PC-3 (cell line): ENCODE data around the gene RASSF5. TPM values are rescaled to one million over a fixed set of nuclear protein-coding genes. Genes with fewer than 3 reads are reported as not detected.

Experiments
- ATAC-seq: fragments of 200-7000 bp; cut with Tn5 transposase; 2 replicates; pipeline ENCODE4 v1.9.1; 2020; ENCODE audit warnings: mild to moderate bottlenecking, moderate library complexity
- BruUV-seq: library from RNA; stranded (reverse); fragments of 400-500 nt; replicated peaks from 2 replicates; lab custom pipeline; 2021; lab: Mats Ljungman, UMichigan
- CTCF ChIA-PET: fragments of 300-600 bp; sonication (Branson Sonifier 250); formaldehyde crosslinking; loops from one replicate; lab custom pipeline; 2022; ENCODE audit warnings: antibody characterized with exemption; lab: Charles Lee
- POLR2A ChIA-PET: fragments of 300-600 bp; sonication (Branson Sonifier 250); formaldehyde crosslinking; loops from one replicate; lab custom pipeline; 2022; ENCODE audit warnings: antibody characterized with exemption; ENCODE audit not compliant: unreplicated experiment; lab: Charles Lee
- DNase-seq: peaks from one replicate; pipeline ENCODE4 v3.0.0-alpha.2; 2015
- H2AFZ ChIP-seq: fragments of 300-600 bp; sonication (generic); 2 replicates; pipeline ENCODE4 v1.6.0; 2016; ENCODE audit warnings: antibody characterized with exemption, low read length
- H3F3A ChIP-seq: fragments of 300-600 bp; sonication (generic); one replicate; pipeline ENCODE4 v1.6.0; 2017; ENCODE audit warnings: antibody characterized with exemption, low read length, control low read depth, mild to moderate bottlenecking; ENCODE audit not compliant: unreplicated experiment
- H3K27ac ChIP-seq: fragments of 300-600 bp; sonication (generic); 2 replicates; pipeline ENCODE4 v1.5.1; 2016; ENCODE audit warnings: mild to moderate bottlenecking, low read length
- H3K27me3 ChIP-seq: fragments of 300-600 bp; sonication (generic); 2 replicates; pipeline ENCODE4 v1.6.1; 2016; ENCODE audit warnings: low read length, mixed read lengths
- H3K36me3 ChIP-seq: fragments of 300-600 bp; sonication (generic); 2 replicates; pipeline ENCODE4 v1.6.1; 2016; ENCODE audit warnings: low read depth, mixed run types, low read length, mixed read lengths
- H3K4me1 ChIP-seq: fragments of 300-600 bp; sonication (generic); 2 replicates; pipeline ENCODE4 v1.5.1; 2016; ENCODE audit warnings: low read length; ENCODE audit not compliant: insufficient read depth
- H3K4me2 ChIP-seq: fragments of 300-600 bp; sonication (generic); 2 replicates; pipeline ENCODE4 v1.6.0; 2016; ENCODE audit warnings: low read length
- H3K4me3 ChIP-seq: fragments of 300-600 bp; sonication (generic); 2 replicates; pipeline ENCODE4 v1.5.1; 2016; ENCODE audit warnings: mild to moderate bottlenecking, low read length, mixed read lengths
- H3K79me2 ChIP-seq: fragments of 300-600 bp; sonication (generic); 2 replicates; pipeline ENCODE4 v1.6.1; 2017; ENCODE audit warnings: low read length, mixed read lengths
- H3K9ac ChIP-seq: fragments of 300-600 bp; sonication (generic); 2 replicates; pipeline ENCODE4 v1.6.0; 2016; ENCODE audit warnings: mild to moderate bottlenecking, low read length
- H3K9me2 ChIP-seq: fragments of 300-600 bp; sonication (generic); replicated peaks from 2 replicates; pipeline ENCODE4 v1.6.1; 2016; ENCODE audit warnings: mixed run types, low read length, mixed read lengths
- H3K9me3 ChIP-seq: fragments of 300-600 bp; sonication (generic); 2 replicates; pipeline ENCODE4 v1.6.1; 2016; ENCODE audit warnings: low read length, mixed read lengths
- H4K20me1 ChIP-seq: fragments of 300-600 bp; sonication (generic); 2 replicates; pipeline ENCODE4 v1.6.1; 2016; ENCODE audit warnings: low read length, mixed read lengths
- CTCF ChIP-seq: fragments of 300-600 bp; sonication (generic); conservative IDR thresholded peaks from 2 replicates; pipeline ENCODE4 v1.5.1; 2017; ENCODE audit warnings: antibody characterized with exemption, low read depth, mild to moderate bottlenecking, low read length
- EZH2 ChIP-seq: fragments of 300-600 bp; sonication (generic); IDR thresholded peaks from one replicate; pipeline ENCODE4 v1.6.1; 2017; ENCODE audit warnings: antibody characterized with exemption, mild to moderate bottlenecking, low read length; ENCODE audit not compliant: unreplicated experiment
- EZH2phosphoT487 ChIP-seq: fragments of 300-600 bp; sonication (generic); IDR thresholded peaks from 2 replicates; pipeline ENCODE4 v1.6.1; 2018; ENCODE audit warnings: mild to moderate bottlenecking, antibody characterized with exemption, low read length, borderline replicate concordance
- intact Hi-C: fragments of 100-400 bp; cut with micrococcal nuclease; formaldehyde crosslinking; loops from 2 replicates; pipeline ENCODE4 v1.9.0; 2023
- total RNA-seq: library from RNA; depleted of rRNA; stranded (reverse); fragments of >200 nt; gene quantifications from 2 replicates; pipeline ENCODE4 v1.2.3, GENCODE V29; 2014

RASSF5 gene
- total RNA-seq, 1 experiment from 2014 or later = 15.5 TPM

GRCh38 chr1:206550446-206550845 is 43.1 kb downstream of the RASSF5 start:
- CTCF ChIA-PET = no interaction called here
- Histone ChIP-seq H3F3A (no peaks in the 10 kb centered on the region), H4K20me1 (no peaks in the 10 kb centered on the region), H3K4me1 (no peaks in the 10 kb centered on the region), H3K36me3 (no peaks in the 10 kb centered on the region), H3K4me3 (no peak overlapping the region), H2AFZ (no peak overlapping the region), H3K4me2 (no peak overlapping the region), H3K27ac (no peak overlapping the region), H3K27me3 (no peaks in the 10 kb centered on the region), H3K79me2 (no peaks in the 10 kb centered on the region), H3K9me2 (no peaks in the 10 kb centered on the region), H3K9ac (no peak overlapping the region), H3K9me3 (no peaks in the 10 kb centered on the region)
- POLR2A ChIA-PET = no interaction called here
- peak; percentile 32 for DNase-seq
- peak; percentile 63 for ATAC-seq
- TF ChIP-seq CTCF (no peak), EZH2 (no peak), EZH2phosphoT487 (no peak)
- intact Hi-C loops = no loop called here
- no TSS peak for BruUV-seq

DNA sequence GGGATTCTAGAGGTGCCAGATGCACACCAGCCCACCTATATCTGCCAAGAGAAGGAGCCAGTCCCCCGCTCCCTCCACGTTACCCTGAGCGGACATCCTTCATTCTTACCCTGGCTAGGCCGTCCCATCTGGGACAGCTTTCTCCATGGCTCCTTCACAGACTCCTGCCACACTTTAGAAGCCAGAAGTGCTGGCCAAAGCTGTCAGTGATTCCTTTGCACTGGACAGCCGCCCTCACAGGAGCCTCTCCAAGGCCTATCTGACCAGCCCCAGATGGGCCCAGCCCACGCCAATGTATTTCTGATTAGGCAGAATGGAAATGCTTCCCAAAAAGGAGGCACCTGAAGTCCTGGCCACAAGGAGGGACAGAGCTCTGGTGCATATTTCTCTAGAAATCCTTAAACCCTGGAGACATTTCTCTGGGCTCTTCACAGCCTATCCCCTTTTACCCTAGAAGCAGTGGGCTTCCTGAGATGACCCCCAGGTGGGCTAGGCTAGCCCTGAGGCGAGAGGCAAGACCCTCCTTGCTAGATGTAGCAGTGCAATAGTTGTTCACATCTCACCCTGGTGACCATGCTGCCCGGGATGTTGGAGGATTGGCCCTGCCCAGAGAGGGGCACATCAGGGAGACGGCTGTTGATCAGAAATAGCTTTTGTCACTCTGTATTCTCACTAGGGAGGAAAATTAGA is 44.1 kb downstream of the RASSF5 start:
- no peak overlapping the region for H2AFZ ChIP-seq
- H3K4me1 ChIP-seq = peaks cover 6% of the 10 kb centered on the region
- H3K27ac ChIP-seq = no peak overlapping the region
- H3K9me3 ChIP-seq = no peaks in the 10 kb centered on the region
- H3K4me2 ChIP-seq = no peak overlapping the region
- H3K4me3 ChIP-seq = no peak overlapping the region
- H3F3A ChIP-seq = no peaks in the 10 kb centered on the region
- no peaks in the 10 kb centered on the region for H3K27me3 ChIP-seq
- BruUV-seq = no TSS peak
- H3K9ac ChIP-seq = no peak overlapping the region
- H3K36me3 ChIP-seq = no peaks in the 10 kb centered on the region
- ChIA-PET CTCF (no interaction called here), POLR2A (no interaction called here)
- H3K9me2 ChIP-seq = no peaks in the 10 kb centered on the region
- H4K20me1 ChIP-seq = no peaks in the 10 kb centered on the region
- DNase-seq (no peak), ATAC-seq (no peak)
- no peaks in the 10 kb centered on the region for H3K79me2 ChIP-seq
- no peak for TF ChIP-seq CTCF
- no peak for TF ChIP-seq EZH2phosphoT487
- TF ChIP-seq EZH2 = no peak
- intact Hi-C loops = no loop called here

- intact Hi-C loops = no loop called here
- Histone ChIP-seq H3K27ac (no peak overlapping the region), H3K4me3 (no peak overlapping the region), H3F3A (no peaks in the 10 kb centered on the region), H3K9me2 (no peaks in the 10 kb centered on the region), H3K9me3 (no peaks in the 10 kb centered on the region), H3K79me2 (no peaks in the 10 kb centered on the region), H3K36me3 (no peaks in the 10 kb centered on the region), H3K27me3 (no peaks in the 10 kb centered on the region), H4K20me1 (no peaks in the 10 kb centered on the region), H2AFZ (no peak overlapping the region), H3K9ac (no peak overlapping the region), H3K4me1 (peaks cover 10% of the 10 kb centered on the region), H3K4me2 (no peak overlapping the region)
- no peak for TF ChIP-seq CTCF
- no peak for TF ChIP-seq EZH2
- no peak for TF ChIP-seq EZH2phosphoT487
- no peak for ATAC-seq
- ChIA-PET CTCF (no interaction called here), POLR2A (no interaction called here)
- DNase-seq = no peak
- BruUV-seq = no TSS peak
Measured at GRCh38 chr1:206551986-206552326, 44.6 kb downstream of the RASSF5 start.
